ENCODE measurements around the gene MAGOH. TPM values are rescaled to one million over a fixed set of nuclear protein-coding genes. Genes with fewer than 3 reads are reported as not detected.
A peak's percentile ranks its signal among the peaks of the same experiment; 100 is the strongest.

The MAGOH gene
- polyA plus RNA-seq, 3 donors: 22.9 to 70.8 (median 69.2) TPM

DNA sequence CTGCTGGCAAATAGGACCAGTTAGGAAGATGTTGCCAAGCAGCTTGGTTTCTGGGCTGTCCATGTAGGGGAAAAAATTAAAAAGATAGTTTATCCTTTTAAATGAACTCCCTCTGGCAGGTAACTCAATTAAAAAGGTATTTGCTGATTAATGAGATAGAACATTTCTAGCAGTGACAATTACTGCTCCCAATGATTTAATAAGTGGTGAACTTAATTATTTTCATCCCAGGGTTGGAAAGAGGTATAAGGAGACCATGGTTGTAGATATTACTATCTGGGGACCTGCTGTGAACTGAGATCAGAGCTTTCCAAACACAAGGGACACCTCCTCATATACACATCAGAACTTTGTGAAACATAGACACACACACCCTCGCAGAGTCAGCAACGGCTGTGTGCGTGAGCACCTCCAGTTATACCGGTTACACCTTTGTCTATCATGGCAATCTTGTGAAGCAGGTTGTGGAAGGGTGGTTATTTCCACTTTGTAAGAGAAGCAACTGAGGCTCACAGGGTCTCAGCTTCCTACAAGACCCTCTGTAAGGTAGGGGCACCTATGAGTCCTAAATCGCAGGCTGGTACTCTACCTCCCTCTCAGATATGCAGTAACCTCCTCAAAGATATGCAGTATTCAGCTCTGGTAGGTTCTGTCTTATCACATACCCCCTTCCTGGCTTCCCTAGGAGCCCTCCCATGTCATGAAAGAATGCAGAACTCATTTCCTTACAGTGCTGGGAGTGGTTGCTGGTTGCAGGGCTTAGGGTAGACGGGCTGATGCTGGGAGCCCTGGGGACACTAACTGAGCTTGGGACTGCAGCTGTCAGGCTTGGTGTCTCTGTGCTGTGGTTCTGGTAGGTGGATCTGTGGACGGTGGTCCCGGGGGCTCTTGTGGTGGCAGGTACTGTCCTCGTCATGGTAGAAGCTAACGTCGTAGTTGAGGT is 18.5 kb upstream of the MAGOH start:
- no peaks in the 10 kb centered on the region for H3K4me1 ChIP-seq (ENCODE audit: control insufficient read depth in 1 of 2, insufficient read depth in 2 of 2, low read length in 2 of 2)
- H3K4me1 Mint-ChIP-seq: no peaks in the 10 kb centered on the region
- H3K36me3 Mint-ChIP-seq: peaks cover 79 to 82% of the 10 kb centered on the region in 2 donors
- intact Hi-C loops (cut with micrococcal nuclease): no loop called here
- 99% methylated on average over 6 of the region's 11 CpGs for WGBS (ENCODE audit: insufficient coverage)
- no peaks in the 10 kb centered on the region for H3K9me3 Mint-ChIP-seq
- no peaks in the 10 kb centered on the region for H3K9me3 ChIP-seq (replicated peaks in 1 of 2; ENCODE audit: control insufficient read depth in 1 of 2, insufficient read depth in 1 of 2, low read length in 2 of 2)
- H3K4me3 ChIP-seq (replicated peaks in 1 of 3; ENCODE audit: low read depth in 2 of 3, low read length in 3 of 3): no peak overlapping the region
- peaks cover 71 to 97% of the 10 kb centered on the region in 2 donors for H3K36me3 ChIP-seq (replicated peaks in 1 of 2; ENCODE audit: control insufficient read depth in 1 of 2, insufficient read depth in 2 of 2, low read length in 2 of 2)
- H2AFZ ChIP-seq (ENCODE audit: insufficient read depth, low read depth, low read length, poor library complexity, severe bottlenecking): no peak overlapping the region
- H4K20me1 ChIP-seq (ENCODE audit: insufficient read depth, low read length): no peaks in the 10 kb centered on the region
- H3K27me3 ChIP-seq (ENCODE audit: control insufficient read depth in 2 of 2, insufficient read depth in 2 of 2, low read length in 2 of 2): no peaks in the 10 kb centered on the region
- no peak overlapping the region for H3K27ac ChIP-seq (ENCODE audit: low read depth in 1 of 2, low read length in 2 of 2)
- no peak for DNase-seq
- H3K4me2 ChIP-seq (replicated peaks; ENCODE audit: extremely low read depth, low read length, poor library complexity, severe bottlenecking): no peak overlapping the region
- H3K4me3 Mint-ChIP-seq: no peak overlapping the region
- no peaks in the 10 kb centered on the region for H3K79me2 ChIP-seq (ENCODE audit: insufficient read depth, low read length)
- H3K27ac Mint-ChIP-seq: peak overlapping the region in 2 of 7 donors; percentile 32 to 33
- TF ChIP-seq CTCF (IDR thresholded peaks at IDR 0.05): no peak
- H3K27me3 Mint-ChIP-seq (ENCODE audit: low read depth in 3 of 3): peaks cover 0 to 2% (median 0%) of the 10 kb centered on the region in 3 donors
- no peak overlapping the region for H3K9ac ChIP-seq (ENCODE audit: insufficient read depth, low read length, poor library complexity, severe bottlenecking)

GRCh38 chr1:53255031-53255430 is 16.7 kb upstream of the MAGOH start:
- 100% methylated on average over 4 of the region's 4 CpGs for WGBS (ENCODE audit: insufficient coverage)
- Mint-ChIP-seq H3K36me3 (peaks cover 76 to 80% of the 10 kb centered on the region in 2 donors), H3K27me3 (ENCODE audit: low read depth in 3 of 3) (peaks cover 0 to 2% (median 0%) of the 10 kb centered on the region in 3 donors), H3K9me3 (no peaks in the 10 kb centered on the region), H3K4me1 (no peaks in the 10 kb centered on the region), H3K4me3 (no peak overlapping the region), H3K27ac (peak overlapping the region in 1 of 7 donors; percentile 19)
- no peak overlapping the region for H2AFZ ChIP-seq (ENCODE audit: insufficient read depth, low read depth, low read length, poor library complexity, severe bottlenecking)
- no peak for DNase-seq
- H3K27ac ChIP-seq (ENCODE audit: low read depth in 1 of 2, low read length in 2 of 2): no peak overlapping the region
- H3K9me3 ChIP-seq (replicated peaks in 1 of 2; ENCODE audit: control insufficient read depth in 1 of 2, insufficient read depth in 1 of 2, low read length in 2 of 2): no peaks in the 10 kb centered on the region
- intact Hi-C loops (cut with micrococcal nuclease): no loop called here
- TF ChIP-seq CTCF (IDR thresholded peaks at IDR 0.05): no peak
- no peak overlapping the region for H3K4me2 ChIP-seq (replicated peaks; ENCODE audit: extremely low read depth, low read length, poor library complexity, severe bottlenecking)
- no peaks in the 10 kb centered on the region for H4K20me1 ChIP-seq (ENCODE audit: insufficient read depth, low read length)
- H3K36me3 ChIP-seq (replicated peaks in 1 of 2; ENCODE audit: control insufficient read depth in 1 of 2, insufficient read depth in 2 of 2, low read length in 2 of 2): peaks cover 67 to 97% of the 10 kb centered on the region in 2 donors
- no peaks in the 10 kb centered on the region for H3K4me1 ChIP-seq (ENCODE audit: control insufficient read depth in 1 of 2, insufficient read depth in 2 of 2, low read length in 2 of 2)
- no peaks in the 10 kb centered on the region for H3K79me2 ChIP-seq (ENCODE audit: insufficient read depth, low read length)
- H3K4me3 ChIP-seq (replicated peaks in 1 of 3; ENCODE audit: low read depth in 2 of 3, low read length in 3 of 3): no peak overlapping the region
- no peak overlapping the region for H3K9ac ChIP-seq (ENCODE audit: insufficient read depth, low read length, poor library complexity, severe bottlenecking)
- H3K27me3 ChIP-seq (ENCODE audit: control insufficient read depth in 2 of 2, insufficient read depth in 2 of 2, low read length in 2 of 2): no peaks in the 10 kb centered on the region
